PC-9 (cell line): ENCODE measurements around the gene RNF41. TPM values are rescaled to one million over a fixed set of nuclear protein-coding genes. Genes with fewer than 3 reads are reported as not detected.

Experiments used
- BruUV-seq: library from RNA; stranded (reverse); fragments of 400-500 nt; replicated peaks from 2 replicates; lab custom pipeline; 2021; lab: Mats Ljungman, UMichigan
- CTCF ChIA-PET: fragments of 300-600 bp; sonication (Branson Sonifier 250); formaldehyde crosslinking; loops from one replicate; lab custom pipeline; 2022; ENCODE audit warnings: antibody characterized with exemption; lab: Charles Lee
- POLR2A ChIA-PET: fragments of 300-600 bp; sonication (Branson Sonifier 250); formaldehyde crosslinking; loops from one replicate; lab custom pipeline; 2022; ENCODE audit warnings: antibody characterized with exemption; ENCODE audit not compliant: unreplicated experiment; lab: Charles Lee
- DNase-seq, 2 experiments: peaks; one replicate each; pipeline versions ENCODE4 v3.0.0 to v3.0.0-alpha.2; 2015 to 2022; ENCODE audit warnings: mixed read lengths in 1 of 2
- H2AFZ ChIP-seq: fragments of 200-600 bp; sonication (generic); 2 replicates; pipeline ENCODE4 v1.8.1; 2017; ENCODE audit warnings: antibody characterized with exemption
- H3F3A ChIP-seq: fragments of 200-600 bp; sonication (generic); 2 replicates; pipeline ENCODE4 v1.8.1; 2017; ENCODE audit warnings: antibody characterized with exemption, mild to moderate bottlenecking, low read depth; ENCODE audit not compliant: insufficient read depth
- H3K27ac ChIP-seq: fragments of 200-600 bp; sonication (generic); 2 replicates; pipeline ENCODE4 v1.6.1; 2016; ENCODE audit warnings: mixed run types
- H3K27me3 ChIP-seq: fragments of 200-600 bp; sonication (generic); 2 replicates; pipeline ENCODE4 v1.6.1; 2016; ENCODE audit warnings: low read depth, mixed run types; ENCODE audit not compliant: insufficient read depth
- H3K36me3 ChIP-seq: fragments of 200-600 bp; sonication (generic); 2 replicates; pipeline ENCODE4 v1.6.1; 2016; ENCODE audit warnings: low read depth, mixed run types
- H3K4me1 ChIP-seq: fragments of 200-600 bp; sonication (generic); replicated peaks from 2 replicates; pipeline ENCODE4 v1.6.1; 2016; ENCODE audit warnings: mixed run types; ENCODE audit not compliant: insufficient read depth
- H3K4me2 ChIP-seq: fragments of 200-600 bp; sonication (generic); 2 replicates; pipeline ENCODE4 v1.6.1; 2017; ENCODE audit warnings: mixed run types
- H3K4me3 ChIP-seq: fragments of 200-600 bp; sonication (generic); 2 replicates; pipeline ENCODE4 v1.6.1; 2016; ENCODE audit warnings: mixed run types
- H3K79me2 ChIP-seq: fragments of 200-600 bp; sonication (generic); 2 replicates; pipeline ENCODE4 v1.6.1; 2017; ENCODE audit warnings: low read depth, mixed run types
- H3K9me2 ChIP-seq: fragments of 200-600 bp; sonication (generic); 2 replicates; pipeline ENCODE4 v1.8.1; 2017; ENCODE audit warnings: mild to moderate bottlenecking; ENCODE audit not compliant: insufficient read depth
- H3K9me3 ChIP-seq: fragments of 200-600 bp; sonication (generic); 2 replicates; pipeline ENCODE4 v1.8.1; 2016; ENCODE audit warnings: low read depth; ENCODE audit not compliant: insufficient read depth
- H4K20me1 ChIP-seq: fragments of 200-600 bp; sonication (generic); 2 replicates; pipeline ENCODE4 v1.8.1; 2017; ENCODE audit not compliant: insufficient read depth
- CTCF ChIP-seq: fragments of 200-600 bp; sonication (generic); conservative IDR thresholded peaks from 2 replicates; pipeline ENCODE4 v1.6.1; 2017; ENCODE audit warnings: mixed run types, antibody characterized with exemption, mild to moderate bottlenecking, moderate library complexity
- EZH2 ChIP-seq: fragments of 200-600 bp; sonication (generic); IDR thresholded peaks from 2 replicates; pipeline ENCODE4 v1.8.0; 2017; ENCODE audit warnings: antibody characterized with exemption, low read depth
- intact Hi-C: fragments of 100-400 bp; cut with micrococcal nuclease; formaldehyde crosslinking; loops from one replicate; pipeline ENCODE4 v1.10.0; 2022; ENCODE audit not compliant: unreplicated experiment
- total RNA-seq: library from RNA; stranded (reverse); gene quantifications from 2 replicates; pipeline ENCODE4 v1.2.3, GENCODE V29; 2021

The RNF41 gene
- total RNA-seq, 1 experiment from 2014 or later: 33.4 TPM

GRCh38 chr12:56202838-56203237, 18.9 kb downstream of the RNF41 start:
- DNase-seq: no peak
- H3F3A ChIP-seq: peaks cover 18% of the 10 kb centered on the region; the same call in 1 of the 2 replicates
- H2AFZ ChIP-seq: no peak overlapping the region
- no peaks in the 10 kb centered on the region for H3K9me2 ChIP-seq
- no peaks in the 10 kb centered on the region for H3K27me3 ChIP-seq
- H3K4me1 ChIP-seq: no peaks in the 10 kb centered on the region
- no peak overlapping the region for H3K4me3 ChIP-seq
- intact Hi-C loops: no loop called here
- no peak overlapping the region for H3K27ac ChIP-seq
- no peaks in the 10 kb centered on the region for H3K9me3 ChIP-seq
- BruUV-seq: no TSS peak
- TF ChIP-seq EZH2 (no peak), CTCF (no peak)
- H3K36me3 ChIP-seq: peaks cover 8% of the 10 kb centered on the region; the same call in 1 of the 2 replicates
- ChIA-PET CTCF (no interaction called here), POLR2A (interaction anchor here (1.3 kb wide), 1 partner anchor 19 kb away, joined by 4 read pairs; the partner anchor contains the start of gene RNF41)
- no peaks in the 10 kb centered on the region for H3K79me2 ChIP-seq
- H4K20me1 ChIP-seq: peaks cover 5% of the 10 kb centered on the region; the same call in 1 of the 2 replicates
- H3K4me2 ChIP-seq: no peak overlapping the region

GRCh38 chr12:56202366-56202765, 19.4 kb downstream of the RNF41 start:
- H3K4me3 ChIP-seq: no peak overlapping the region
- H3K9me2 ChIP-seq: no peaks in the 10 kb centered on the region
- intact Hi-C loops: no loop called here
- H3K9me3 ChIP-seq: no peaks in the 10 kb centered on the region
- ChIA-PET POLR2A (interaction anchor here (1.3 kb wide), 1 partner anchor 19 kb away, joined by 4 read pairs; the partner anchor contains the start of gene RNF41), CTCF (no interaction called here)
- no peak overlapping the region for H2AFZ ChIP-seq
- TF ChIP-seq EZH2: no peak
- no peak for TF ChIP-seq CTCF
- H3K36me3 ChIP-seq: peaks cover 3% of the 10 kb centered on the region; the same call in 1 of the 2 replicates
- H3K27me3 ChIP-seq: no peaks in the 10 kb centered on the region
- H3F3A ChIP-seq: peaks cover 21% of the 10 kb centered on the region; the same call in 1 of the 2 replicates
- H4K20me1 ChIP-seq: peaks cover 5% of the 10 kb centered on the region; the same call in 1 of the 2 replicates
- no peaks in the 10 kb centered on the region for H3K79me2 ChIP-seq
- no peaks in the 10 kb centered on the region for H3K4me1 ChIP-seq
- H3K27ac ChIP-seq: no peak overlapping the region
- no TSS peak for BruUV-seq
- H3K4me2 ChIP-seq: no peak overlapping the region
- DNase-seq: no peak

GRCh38 chr12:56198836-56199235, 22.9 kb downstream of the RNF41 start:
- no peaks in the 10 kb centered on the region for H3K9me3 ChIP-seq
- H3F3A ChIP-seq: peaks cover 32% of the 10 kb centered on the region; the same call in 1 of the 2 replicates
- DNase-seq: no peak
- no peaks in the 10 kb centered on the region for H3K36me3 ChIP-seq
- no peaks in the 10 kb centered on the region for H4K20me1 ChIP-seq
- H3K4me2 ChIP-seq: no peak overlapping the region
- no peaks in the 10 kb centered on the region for H3K4me1 ChIP-seq
- no peak overlapping the region for H2AFZ ChIP-seq
- H3K79me2 ChIP-seq: no peaks in the 10 kb centered on the region
- ChIA-PET POLR2A (interaction anchor here (0.8 to 0.9 kb wide), 2 partner anchors 23 to 30 kb away, joined by 5 to 14 read pairs; no protein-coding TSS in a partner anchor), CTCF (interaction anchor here (0.5 kb wide), 1 partner anchor 51 kb away, joined by 9 read pairs; no protein-coding TSS in a partner anchor)
- intact Hi-C loops: loop anchor here (10.0 kb wide), 1 partner anchor 436 kb away; the partner anchor contains the start of gene BAZ2A
- no peaks in the 10 kb centered on the region for H3K27me3 ChIP-seq
- H3K4me3 ChIP-seq: no peak overlapping the region
- no peak overlapping the region for H3K27ac ChIP-seq
- TF ChIP-seq EZH2 (no peak), CTCF (no peak)
- no peaks in the 10 kb centered on the region for H3K9me2 ChIP-seq
- no TSS peak for BruUV-seq
